GM19438 (cell line): Measurements from ENCODE around the gene GALNT9.
"Not testable (repeated sequence)": the region's sequence is repeated elsewhere in the genome, so short reads cannot be mapped to it uniquely, and the experiment has no call there.

Experiments used
- ATAC-seq: cut with Tn5 transposase; IDR thresholded peaks from one replicate; pipeline ENCODE4 v1.9.1; 2021; ENCODE audit warnings: low read depth; ENCODE audit not compliant: unreplicated experiment

Gene GALNT9

DNA sequence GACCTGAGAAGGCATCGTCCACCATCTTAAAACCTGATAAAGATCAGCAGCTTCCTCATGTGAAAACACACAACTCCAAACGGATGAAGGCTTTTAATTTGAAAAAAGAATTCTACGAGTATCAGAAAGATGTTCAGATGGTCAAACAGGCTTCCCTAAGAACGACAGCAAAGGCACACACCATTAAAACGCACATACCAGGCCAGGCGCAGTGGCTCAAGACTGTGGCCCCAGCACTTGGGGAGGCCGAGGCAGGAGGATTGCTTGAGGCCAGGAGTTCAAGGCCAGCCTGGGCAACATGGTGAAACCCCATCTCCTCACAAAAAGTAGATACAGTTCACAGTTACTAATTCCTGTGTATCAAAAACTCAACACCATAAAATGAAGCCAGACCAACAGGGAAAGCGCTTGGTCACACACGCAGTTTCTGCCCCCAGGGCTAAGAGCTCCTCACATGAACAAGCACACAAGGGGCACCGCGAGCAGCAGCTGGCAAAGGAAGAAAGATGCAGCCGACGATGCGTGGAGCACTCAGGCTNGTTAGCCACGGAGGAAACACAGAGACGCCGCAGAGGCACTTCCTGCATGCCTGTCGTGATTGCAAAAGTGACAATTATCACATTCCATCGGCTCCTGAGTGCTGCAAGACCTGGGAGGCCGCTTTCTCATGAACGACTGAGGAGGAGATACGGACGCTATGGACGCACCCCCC is 107.1 kb downstream of the GALNT9 start:
- no peak for ATAC-seq

DNA sequence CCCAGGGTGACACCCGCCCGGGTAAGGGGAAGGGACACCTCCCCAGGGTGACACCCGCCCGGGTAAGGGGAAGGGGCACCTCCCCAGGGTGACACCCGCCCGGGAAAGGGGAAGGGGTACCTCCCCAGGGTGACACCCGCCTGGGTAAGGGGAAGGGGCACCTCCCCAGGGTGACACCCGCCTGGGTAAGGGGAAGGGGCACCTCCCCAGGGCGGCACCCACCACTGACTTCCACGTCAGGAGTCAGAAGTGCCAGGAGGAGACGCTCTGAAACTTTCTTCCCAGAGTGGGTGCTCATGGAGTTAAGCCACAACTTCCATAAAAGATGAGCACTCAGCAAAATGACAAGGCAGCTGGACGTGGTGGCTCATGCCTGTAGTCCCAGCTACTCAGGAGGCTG is 109.6 kb downstream of the GALNT9 start:
- ATAC-seq: not testable (repeated sequence)

DNA sequence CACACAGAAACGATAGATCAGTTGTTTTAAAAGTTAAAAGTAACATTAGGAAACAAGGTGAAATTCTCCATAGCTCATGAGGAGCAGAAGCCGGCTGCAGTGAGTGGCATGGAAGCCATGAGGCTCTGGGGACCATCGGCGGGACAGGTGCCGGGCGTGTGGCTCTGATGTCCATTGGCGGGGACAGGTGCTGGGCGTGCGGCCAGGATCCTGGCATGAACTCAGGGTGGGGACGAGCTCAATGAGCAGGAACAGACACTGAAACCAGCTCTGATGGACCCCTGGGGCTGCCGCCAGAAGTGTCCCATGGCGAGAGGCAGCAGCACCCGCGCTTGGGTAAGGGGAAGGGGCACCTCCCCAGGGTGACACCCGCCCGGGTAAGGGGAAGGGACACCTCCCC is 110.1 kb downstream of the GALNT9 start:
- ATAC-seq: no peak

DNA sequence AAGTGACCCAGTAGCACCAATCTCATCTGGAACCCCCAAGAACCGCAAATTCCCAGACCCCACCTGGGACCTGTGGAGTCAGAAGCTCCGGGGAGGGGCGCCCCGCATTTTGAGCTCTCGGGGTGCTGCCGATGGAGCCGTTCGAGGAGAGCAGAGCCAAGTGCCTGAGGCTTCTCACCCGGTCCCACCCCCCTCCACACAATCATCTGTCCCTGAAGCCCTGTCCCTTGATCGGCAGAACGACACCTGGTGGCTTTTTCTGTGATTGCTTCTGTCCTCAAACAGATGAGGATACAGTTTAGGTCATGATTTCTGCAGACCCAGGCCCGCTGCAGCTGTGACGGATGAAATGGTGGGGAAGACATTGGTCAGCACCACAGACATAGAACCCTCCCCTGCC is 110.5 kb downstream of the GALNT9 start:
- ATAC-seq: no peak

DNA sequence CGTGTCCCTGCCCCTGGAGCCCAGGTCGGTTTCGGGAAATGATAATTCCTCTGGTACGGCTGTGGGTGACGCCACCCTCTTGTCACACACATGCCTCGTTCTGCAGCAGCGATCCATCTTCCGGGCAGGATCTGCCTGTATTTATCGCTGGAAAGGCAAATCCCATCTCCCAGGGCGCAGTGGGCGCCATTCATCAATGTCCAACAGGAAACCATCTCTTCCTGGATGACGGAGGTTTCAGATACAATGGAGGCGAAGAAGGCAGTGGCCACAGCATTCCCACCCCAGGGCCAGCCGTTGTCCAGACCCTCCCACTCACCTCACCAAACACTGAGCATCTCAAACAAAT is 110.9 kb downstream of the GALNT9 start:
- ATAC-seq: no peak

DNA sequence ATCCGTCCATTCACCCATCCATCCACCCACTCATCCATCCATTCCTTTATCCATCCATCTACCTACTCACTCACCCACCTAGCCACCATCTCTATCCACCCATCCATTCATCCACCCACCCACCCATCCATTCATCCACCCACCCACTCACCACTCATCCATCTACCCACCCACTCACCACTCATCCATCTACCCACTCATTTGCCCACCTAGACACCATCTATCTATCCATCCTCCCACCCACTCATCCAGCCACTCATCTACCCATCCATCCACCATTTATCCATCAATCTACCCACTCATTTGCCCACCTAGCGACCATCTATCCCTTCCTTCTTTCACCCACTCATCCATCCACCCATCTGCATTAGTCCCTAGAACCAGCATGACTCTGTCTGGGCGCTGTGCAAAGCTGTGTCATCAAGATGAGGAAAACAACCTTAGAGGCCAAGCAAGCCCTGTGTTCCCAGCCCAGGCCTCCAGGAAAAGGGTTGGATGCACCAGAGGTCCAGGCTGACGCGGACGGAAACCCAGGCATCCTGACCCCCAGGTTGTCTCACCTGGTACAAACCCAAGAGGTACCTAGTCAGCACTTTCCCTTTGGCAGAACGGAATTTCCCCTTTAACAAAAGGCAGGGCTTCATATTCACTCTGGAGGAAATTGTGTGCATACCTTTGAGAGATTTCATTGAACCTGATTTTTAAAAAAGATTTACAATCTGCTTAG is 111.4 kb downstream of the GALNT9 start:
- no peak for ATAC-seq

DNA sequence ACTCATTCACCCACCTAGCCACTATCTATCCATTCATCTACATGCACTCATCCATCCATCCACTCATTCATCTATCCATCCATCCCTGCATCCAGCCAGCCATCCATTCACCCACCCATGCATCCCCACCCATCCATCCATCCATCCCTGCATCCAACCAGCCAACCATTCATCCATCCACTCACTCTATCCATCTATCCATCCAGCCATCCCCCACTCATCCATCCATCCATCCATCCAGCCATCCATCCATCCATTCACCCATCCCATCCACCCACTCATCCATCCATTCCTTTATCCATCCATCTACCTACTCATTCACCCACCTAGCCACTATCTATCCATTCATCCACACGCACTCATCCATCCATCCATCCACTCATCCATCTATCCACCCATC is 112.0 kb downstream of the GALNT9 start:
- ATAC-seq: no peak

DNA sequence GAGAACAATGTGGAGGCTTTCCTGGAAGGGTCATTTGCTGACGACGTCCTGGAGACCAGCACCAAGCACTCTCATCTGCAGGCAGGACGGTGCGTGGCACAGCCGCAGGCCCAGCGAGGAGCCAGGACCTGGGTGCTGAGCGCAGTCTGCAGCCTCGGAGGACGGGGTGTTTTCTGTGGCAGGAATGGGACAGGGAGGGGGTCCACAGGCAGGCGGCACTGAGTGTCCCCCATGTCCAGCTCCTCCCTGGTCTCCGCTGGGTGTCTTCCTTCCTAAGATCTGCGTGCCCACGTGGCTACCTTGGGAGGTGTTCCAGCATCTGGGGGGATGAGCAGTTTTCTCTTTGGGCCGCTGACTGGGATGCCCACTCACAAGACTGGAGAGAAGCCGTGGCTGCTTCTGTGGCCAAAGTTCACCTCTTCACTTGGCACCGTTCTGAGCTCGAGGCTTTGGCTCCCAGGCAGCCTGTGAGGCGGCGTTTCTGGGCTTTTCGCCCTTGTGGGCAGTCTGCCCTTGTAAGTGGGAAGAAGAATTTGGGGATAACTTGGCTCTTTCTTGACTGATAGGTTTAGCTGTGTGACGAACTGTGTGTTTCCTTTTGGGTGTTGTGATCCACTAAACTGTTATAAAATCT is 112.9 kb downstream of the GALNT9 start:
- ATAC-seq: no peak

DNA sequence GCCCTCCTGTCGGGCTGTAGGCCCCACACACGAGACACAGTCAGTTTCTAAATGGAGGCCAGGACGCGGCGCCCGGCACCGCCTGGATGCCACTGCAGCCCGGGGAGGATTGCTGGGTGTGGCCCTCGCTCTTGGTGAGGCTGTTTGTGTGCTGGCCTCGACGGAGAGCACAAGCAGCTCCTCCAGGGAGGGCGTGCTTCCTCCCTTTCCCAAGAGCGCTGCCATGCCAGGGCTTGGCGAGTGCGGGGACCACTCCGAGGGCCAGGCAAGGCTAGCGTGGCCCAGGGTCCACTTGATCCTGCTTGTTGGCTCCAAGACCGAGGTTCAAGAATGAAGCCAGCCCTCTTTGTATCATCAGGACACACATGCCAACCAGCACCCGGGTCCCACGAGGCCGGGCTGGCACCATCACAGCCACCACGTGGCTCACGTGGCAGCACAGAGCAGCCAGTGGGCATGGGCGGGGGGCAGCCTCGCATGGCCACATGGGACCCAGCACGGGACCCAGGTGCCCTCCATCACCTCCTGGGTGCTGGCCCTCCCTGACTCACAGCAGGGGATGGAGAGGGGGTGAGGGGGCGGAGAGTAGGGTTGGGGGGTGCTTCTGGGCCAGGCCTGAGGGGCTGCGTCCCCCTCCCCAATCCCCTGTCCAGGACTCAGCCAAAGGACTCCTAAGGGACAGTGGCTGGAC is 113.9 kb downstream of the GALNT9 start:
- ATAC-seq: no peak

DNA sequence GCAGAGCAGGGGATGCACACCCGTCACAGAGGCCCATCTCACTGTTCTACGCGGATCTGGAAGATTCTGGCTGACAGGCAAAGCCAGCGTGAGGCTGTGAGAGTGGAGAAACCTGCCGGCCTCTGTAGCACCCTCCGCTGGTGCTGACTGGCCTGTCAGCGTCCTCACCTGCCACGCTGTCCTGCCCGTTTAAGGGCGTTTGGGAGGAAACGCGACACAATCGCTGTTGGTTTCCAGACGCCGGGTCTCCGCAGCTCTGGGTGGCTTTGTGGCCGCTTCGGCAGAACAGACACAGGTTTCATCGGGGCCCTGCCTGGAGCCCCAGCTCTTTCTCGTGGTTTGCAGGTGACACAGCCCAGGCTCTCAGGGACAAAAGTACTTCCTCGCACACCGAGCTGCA is 114.5 kb downstream of the GALNT9 start:
- ATAC-seq: no peak

DNA sequence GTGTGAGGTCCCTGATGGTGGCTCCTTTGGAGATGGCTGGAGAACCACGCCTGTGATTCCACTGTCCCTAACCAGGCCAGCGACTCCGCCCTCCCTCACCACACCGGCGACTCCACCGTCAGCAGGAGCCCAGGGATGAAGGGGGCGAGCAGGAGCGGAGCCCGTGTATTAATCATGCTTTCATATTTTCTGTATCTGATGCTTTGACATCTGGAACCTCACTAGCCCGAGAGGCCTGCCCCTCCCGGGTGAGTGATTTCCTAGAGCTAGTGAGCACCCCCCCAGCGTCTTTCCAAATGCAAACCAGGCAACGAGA is 115.3 kb downstream of the GALNT9 start:
- no peak for ATAC-seq

DNA sequence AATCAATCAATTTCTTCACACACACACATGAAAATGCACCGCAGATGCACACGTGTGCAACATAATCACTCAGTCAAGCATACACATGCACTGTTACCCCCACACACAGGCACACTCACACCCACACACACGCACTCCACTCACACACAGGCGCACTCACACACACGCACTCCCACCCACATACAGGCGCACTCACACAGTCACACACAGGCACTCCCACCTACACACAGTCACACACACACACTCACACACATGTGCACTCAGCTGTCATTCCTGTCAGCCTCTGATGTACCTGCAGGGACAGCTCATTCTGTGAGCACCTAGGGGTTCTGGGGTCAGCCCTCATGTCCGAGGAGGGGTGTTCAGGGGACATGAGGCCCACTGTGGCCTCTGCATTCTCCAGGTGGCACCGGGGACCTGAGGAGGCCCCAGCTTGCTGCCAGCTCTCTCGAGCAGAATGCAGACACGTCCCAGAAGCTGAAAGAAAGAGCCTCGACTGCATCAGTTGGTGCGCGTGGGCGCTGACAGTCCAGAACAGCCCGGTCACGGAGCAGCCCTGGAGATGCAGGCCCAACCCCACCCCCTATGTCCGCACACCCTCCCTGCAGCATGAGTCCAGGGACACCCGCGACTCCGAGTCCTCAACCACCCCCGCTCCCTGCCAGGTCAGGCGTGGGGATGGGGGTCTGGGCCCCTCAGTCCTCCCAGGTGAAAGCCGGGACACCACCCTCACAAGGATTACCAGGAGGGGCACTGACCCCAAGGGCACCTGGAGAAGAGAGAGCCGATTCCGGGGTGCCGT is 115.8 kb downstream of the GALNT9 start:
- ATAC-seq: no peak

DNA sequence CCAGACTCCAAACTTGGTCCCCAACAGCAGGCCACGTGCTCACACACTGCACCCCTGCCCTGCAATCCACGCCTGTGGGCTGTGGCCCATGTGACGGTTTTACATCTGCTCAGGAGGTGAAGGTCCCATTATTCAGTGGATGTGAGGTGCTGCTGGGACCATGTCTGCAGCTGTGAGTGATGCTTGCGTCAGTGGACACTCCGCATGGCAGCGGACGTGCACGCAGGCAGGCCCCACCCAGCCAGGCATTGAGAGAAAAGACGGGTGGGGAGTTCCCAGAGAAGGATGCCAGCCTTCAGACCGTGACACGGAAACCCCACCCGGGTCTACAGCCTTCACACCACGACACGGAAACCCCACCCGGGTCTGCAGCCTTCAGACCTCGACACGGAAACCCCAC is 117.6 kb downstream of the GALNT9 start:
- ATAC-seq: no peak

DNA sequence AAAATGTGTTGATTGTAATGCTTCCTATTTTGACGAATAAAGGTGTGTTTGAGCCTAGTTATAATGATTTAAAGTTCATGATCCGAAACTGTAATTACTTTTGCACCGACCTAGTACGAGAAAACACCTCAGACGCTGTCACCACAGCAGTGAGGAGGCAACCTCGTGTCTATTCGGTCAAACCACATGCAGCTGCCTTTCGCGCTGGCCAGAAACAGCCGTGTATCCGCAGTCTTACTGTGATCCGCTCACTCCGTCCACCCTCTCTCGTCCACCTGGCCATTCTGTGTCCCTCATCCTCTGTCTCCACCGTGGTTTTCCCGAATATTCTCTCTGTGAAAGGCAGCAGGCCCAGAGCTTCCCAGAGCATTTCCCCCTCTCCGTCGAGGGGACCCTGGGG is 118.1 kb downstream of the GALNT9 start:
- no peak for ATAC-seq

DNA sequence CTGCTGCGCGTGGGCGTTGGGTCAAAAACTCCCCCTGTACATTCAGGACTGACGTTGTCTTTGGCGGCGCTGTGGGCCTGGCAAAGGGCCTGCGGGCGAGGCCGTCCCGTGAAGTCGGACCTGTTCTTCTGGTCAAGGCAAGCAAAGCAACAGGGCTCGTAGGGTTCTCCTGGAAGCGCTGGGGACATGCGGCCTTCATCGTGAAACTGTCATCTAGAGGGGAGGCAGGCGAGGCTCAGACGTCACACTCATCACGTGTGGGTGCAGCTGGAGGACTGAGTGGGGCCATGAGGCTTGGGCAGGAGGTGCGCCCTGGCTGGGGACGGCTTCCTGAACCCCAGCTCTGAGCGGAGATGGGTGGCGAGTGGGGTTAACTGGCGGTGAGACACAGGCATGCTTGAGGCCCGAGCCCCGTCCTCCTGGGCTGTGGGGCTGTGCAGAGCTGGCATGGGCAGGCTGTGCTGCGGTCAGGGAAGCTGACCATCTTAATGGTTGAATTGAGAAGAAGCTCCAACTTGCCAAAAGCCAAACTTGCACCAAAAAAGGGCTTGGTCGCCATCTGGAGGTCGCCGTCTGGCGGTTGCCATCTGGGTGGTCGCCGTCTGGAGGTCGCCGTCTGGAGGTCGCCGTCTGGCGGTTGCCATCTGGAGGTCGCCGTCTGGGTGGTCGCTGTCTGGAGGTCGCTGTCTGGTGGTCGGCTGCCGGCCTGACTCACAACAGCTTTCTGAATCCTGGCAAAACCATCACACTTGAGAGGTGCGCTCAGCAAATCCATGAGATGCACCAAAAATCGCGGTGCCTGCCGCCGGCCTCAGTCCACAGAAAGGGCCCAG is 119.0 kb downstream of the GALNT9 start:
- ATAC-seq: no peak

DNA sequence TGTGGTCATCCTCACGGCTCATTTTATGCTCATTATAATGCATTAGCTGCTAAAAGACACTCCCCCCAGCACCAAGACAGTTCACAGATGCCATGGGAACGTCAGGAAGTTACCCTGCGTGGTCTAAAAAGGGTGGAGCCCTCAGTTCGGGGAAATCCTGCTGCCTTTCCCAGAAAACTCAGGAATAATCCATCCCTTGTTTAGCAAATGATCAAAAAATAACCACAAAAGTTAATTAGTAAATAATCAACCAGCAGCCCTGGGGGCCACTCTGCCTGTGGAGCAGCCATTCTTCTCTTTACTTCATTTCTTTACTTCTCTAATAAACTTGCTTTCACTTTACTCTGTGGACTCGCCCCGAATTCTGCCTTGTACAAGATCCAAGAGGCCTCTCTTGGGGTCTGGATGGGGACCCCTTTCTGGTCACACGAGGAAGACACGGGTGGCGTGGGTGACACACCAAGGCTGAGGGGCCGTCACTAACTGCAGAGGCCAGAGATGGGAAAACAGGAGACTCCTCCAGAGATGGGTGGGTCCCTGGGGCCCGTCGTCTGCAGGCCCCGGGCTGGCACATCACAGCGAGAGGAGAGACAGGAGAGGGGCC is 119.7 kb downstream of the GALNT9 start:
- ATAC-seq: no peak

DNA sequence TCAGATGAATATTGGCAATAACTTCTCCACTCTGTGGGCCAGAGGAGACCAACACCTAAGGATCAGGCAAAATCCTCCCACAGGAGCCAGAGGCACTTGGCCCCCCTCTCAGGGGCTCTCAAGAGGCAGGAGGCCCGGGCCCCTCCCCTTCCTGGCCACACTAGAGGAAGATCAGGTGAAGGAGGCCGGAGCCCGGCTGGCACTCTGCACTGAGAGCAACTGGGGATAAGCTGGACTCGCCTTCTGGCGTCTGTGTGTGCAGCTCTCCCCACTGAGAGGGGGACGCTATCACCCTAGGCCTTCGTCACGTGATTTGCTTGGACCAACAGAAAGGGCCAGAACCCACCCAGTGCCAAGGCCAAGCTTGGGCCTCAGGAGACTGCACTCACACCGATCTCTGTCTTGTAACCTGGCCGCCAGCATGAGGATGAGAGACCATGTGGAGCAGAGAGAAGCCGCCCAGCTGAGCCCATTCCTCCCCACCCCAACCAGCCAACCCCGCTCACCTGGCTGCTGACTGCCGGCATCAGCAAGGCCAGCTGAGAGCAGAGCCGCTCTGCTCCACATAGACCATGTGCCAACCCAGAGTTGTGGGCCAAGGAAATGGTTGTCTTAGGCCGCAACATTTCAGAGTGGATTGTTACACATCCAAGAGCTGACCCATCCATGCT is 121.1 kb downstream of the GALNT9 start:
- ATAC-seq: no peak

DNA sequence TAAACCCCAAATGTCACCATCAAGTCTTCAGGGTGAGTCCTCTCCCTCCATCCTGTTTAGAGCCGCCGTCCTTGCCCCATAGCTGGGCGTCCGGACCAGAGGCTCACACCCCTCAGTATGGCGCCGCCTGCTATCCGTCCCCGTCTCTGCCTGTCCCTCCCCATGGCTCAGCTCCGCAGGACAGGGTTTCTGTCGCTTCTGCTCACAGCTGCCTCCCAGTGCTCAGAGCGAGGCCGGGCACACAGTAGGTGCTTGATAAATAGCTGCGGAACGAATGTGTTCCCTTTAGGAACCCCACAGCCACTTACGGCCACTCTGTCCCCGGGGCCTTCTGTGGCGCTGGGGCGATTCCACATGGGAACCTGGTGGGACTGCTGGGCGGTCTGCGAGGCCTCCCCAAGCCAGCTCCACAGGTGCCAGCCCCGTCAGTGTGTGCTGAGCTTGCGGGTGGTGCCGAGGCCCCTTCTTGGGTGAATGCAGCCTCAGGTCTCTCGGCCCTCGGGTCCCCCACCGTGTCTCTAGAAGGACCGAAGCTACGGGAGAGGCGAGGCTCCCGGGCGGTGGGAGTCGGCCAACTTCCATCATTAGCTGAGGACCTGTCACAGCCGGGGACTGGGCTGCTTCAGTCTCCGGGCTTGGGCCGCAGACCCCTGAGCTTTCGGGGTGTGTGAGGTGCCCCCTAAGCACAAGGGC is 122.2 kb downstream of the GALNT9 start:
- ATAC-seq: no peak
